ENCODE results near the gene FAM83D. TPM values are rescaled to one million over a fixed set of nuclear protein-coding genes. Genes with fewer than 3 reads are reported as not detected.
A peak's percentile ranks its signal among the peaks of the same experiment; 100 is the strongest.

The FAM83D gene
- total and polyA plus RNA-seq, 2 of the 4 experiments (the other 2 are of a cell fraction): 20.4 to 26.4 TPM

DNA sequence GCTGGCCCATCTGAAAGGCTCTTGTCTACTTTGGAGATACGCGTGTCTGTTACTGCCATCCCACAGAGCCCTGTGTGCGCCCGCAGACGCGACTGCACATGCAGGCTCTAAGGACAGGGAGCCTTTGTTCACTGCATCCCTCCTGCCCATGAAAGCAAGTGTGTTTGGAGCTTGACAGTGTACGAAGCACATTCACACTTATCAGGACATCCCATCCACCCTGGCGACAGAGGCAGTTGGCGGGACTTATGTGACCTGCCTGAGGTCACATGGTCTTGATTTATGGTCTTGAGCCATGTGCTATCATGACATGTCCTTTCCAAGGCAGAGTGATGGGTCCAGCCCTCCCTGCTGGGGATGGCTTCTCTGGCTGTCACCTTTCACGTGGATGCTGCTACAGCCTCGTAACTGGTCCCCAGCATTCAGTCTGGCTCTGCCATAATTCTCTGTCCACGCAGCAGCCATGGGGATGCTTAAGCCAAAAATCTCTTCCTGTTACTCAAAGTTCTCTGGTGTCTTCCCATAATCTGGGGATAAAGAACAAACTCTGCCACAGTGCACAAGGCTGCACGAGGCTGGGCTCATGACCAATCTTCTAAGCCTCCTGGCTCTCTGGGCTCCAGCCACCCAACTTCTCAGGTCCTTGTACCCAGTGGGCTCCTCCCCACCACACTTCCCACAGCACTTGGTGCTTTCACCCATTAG is 36.3 kb upstream of the FAM83D start:
- intact Hi-C loops (cut with micrococcal nuclease): no loop called here
- H2AK9ac ChIP-seq (replicated peaks; ENCODE audit: low read depth, low read length, poor library complexity): no peak overlapping the region
- no peaks in the 10 kb centered on the region for H3K9me1 ChIP-seq (ENCODE audit: insufficient read depth, low read length)
- H2AK5ac ChIP-seq (ENCODE audit: low read depth, low read length): no peak overlapping the region
- no peak overlapping the region for H4K8ac ChIP-seq (ENCODE audit: low read depth in 2 of 2, low read length in 2 of 2)
- TF ChIP-seq ELK1 (IDR thresholded peaks at IDR 0.05; ENCODE audit: borderline replicate concordance, low read depth, low read length): no peak
- dilution Hi-C loops (cut with HindIII; ENCODE audit: low sequenced_read_pairs, unreplicated experiment): no loop called here
- no peak overlapping the region for H3K14ac ChIP-seq (replicated peaks; ENCODE audit: low read depth, low read length)
- H3K4me2 ChIP-seq (ENCODE audit: low read depth, low read length): no peak overlapping the region
- H3K36me3 ChIP-seq (ENCODE audit: control insufficient read depth, insufficient read depth, low read length): no peaks in the 10 kb centered on the region
- no peak overlapping the region for H3K4ac ChIP-seq (ENCODE audit: low read depth, low read length)
- H2BK20ac ChIP-seq (ENCODE audit: low read depth, low read length): no peak overlapping the region
- DNase-seq: no peak
- ATAC-seq (ENCODE audit: low read depth): no peak
- no peak overlapping the region for H4K5ac ChIP-seq (ENCODE audit: low read depth, low read length)
- WGBS, 2 experiments (ENCODE audit: extremely low coverage in 2 of 2, insufficient read length in 1 of 2): 27% methylated on average over 4 of the region's 13 CpGs; no CpG with 5 or more reads in 1 of the 2 experiments
- no peaks in the 10 kb centered on the region for H4K20me1 ChIP-seq (ENCODE audit: insufficient read depth, low read length)
- H3K9me3 ChIP-seq (ENCODE audit: control insufficient read depth, insufficient read depth, low read length): no peaks in the 10 kb centered on the region
- BruUV-seq (replicated peaks): no TSS peak
- ChIA-PET CTCF (no interaction called here), POLR2A (ENCODE audit: unreplicated experiment) (no interaction called here)
- H2BK120ac ChIP-seq (ENCODE audit: low read depth, low read length): no peak overlapping the region
- H3K18ac ChIP-seq (ENCODE audit: low read depth, low read length): no peak overlapping the region
- H3K27me3 ChIP-seq (ENCODE audit: control insufficient read depth, insufficient read depth, low read length): peaks cover 20% of the 10 kb centered on the region
- H3K79me1 ChIP-seq (ENCODE audit: low read depth in 1 of 2, low read length in 2 of 2): no peaks in the 10 kb centered on the region
- H3K23ac ChIP-seq (ENCODE audit: low read depth, low read length): no peak overlapping the region
- peak overlapping the region; percentile 5 for H2AFZ ChIP-seq (replicated peaks; ENCODE audit: low read length, poor library complexity)
- no peak overlapping the region for H3K9ac ChIP-seq (ENCODE audit: low read depth, low read length)
- H3K4me1 ChIP-seq (ENCODE audit: control insufficient read depth, insufficient read depth, low read length): no peaks in the 10 kb centered on the region
- in situ Hi-C loops (cut with MboI; ENCODE audit: low sequenced_read_pairs): loop anchor here (10.0 kb wide), 1 partner anchor 245 kb away; no protein-coding TSS in a partner anchor
- no peak overlapping the region for H2BK5ac ChIP-seq (ENCODE audit: low read depth, low read length, poor library complexity, severe bottlenecking)
- H4K91ac ChIP-seq (ENCODE audit: insufficient read depth, low read depth, low read length): no peak overlapping the region
- no peak overlapping the region for H2BK15ac ChIP-seq (ENCODE audit: low read depth, low read length)
- no peak overlapping the region for H3K4me3 ChIP-seq (ENCODE audit: insufficient read depth, low read depth, low read length)
- H3K56ac ChIP-seq (ENCODE audit: extremely low read depth, insufficient read depth, low read length): no peak overlapping the region
- no peak overlapping the region for H3K27ac ChIP-seq (ENCODE audit: insufficient read depth, low read length)

Measured in IMR-90 (cell line).